GM19025 (cell line): Measurements from ENCODE around the gene PAQR6.

Source experiments
- ATAC-seq: cut with Tn5 transposase; IDR thresholded peaks from one replicate; pipeline ENCODE4 v1.9.1; 2021; ENCODE audit warnings: mild to moderate bottlenecking, low read depth, moderate library complexity; ENCODE audit not compliant: unreplicated experiment

PAQR6 gene

GRCh38 chr1:156200044-156200443, 47.8 kb downstream of the PAQR6 start:
- ATAC-seq, result no peak

- no peak for ATAC-seq
Measured at GRCh38 chr1:156198831-156199349, 49.0 kb downstream of the PAQR6 start.

- no peak for ATAC-seq
Measured at GRCh38 chr1:156196445-156196844, 51.4 kb downstream of the PAQR6 start.

GRCh38 chr1:156195853-156196252, 52.0 kb downstream of the PAQR6 start:
- no peak for ATAC-seq

GRCh38 chr1:156194300-156194652, 53.6 kb downstream of the PAQR6 start:
- no peak for ATAC-seq

- peak; percentile 86 for ATAC-seq
Measured at GRCh38 chr1:156193488-156194299, 54.2 kb downstream of the PAQR6 start, which contains the start of gene SLC25A44. Gene SLC25A44 (plus strand): TSS chr1:156194104. CDS start chr1:156199848, 5,744 bp downstream.
